ENCODE data around the gene MANBA.

MANBA gene

DNA sequence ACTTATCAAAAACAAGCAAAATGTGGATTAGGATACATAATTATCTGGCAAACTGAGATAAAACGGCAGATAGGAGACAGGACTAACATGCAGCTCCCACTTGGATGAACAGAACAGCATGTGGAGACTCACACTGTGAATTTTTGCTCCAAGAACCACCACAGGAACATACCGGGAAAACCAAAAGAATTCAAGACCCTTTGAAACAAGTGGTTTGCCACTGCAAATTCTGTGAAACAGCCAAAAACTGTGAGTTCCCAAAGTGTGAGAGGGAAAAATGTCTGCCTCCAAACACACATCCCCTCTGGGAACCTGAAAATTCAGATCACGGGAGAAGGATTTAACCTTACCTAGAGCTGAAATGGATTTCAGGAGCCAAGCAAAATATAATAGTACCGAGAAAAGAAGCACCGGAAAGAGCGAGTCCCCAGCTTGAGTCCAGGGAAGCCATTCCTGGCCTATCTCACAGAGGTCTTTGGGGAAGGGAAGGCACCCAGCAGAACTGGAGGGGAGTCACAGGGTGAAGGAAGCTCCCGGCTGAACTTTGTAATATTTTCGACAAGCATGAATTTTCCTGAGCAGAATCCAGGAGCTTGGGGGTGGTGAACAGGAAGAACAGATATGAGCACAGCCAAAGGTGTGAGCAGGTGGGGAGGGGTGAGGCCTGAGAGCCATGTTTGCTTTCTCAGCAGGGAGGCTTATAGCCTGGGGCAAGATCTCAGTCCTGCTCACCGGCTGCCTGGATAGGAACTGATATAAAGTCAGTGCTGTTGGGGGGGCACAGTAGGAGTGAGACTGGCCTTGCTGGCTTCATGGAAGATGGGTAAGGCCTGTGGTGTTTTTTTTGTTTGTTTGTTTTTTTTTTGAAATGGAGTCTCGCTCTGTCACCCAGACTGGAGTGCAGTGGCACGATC is 23.9 kb downstream of the MANBA start (continued):
- TF ChIP-seq, protein P1, sequence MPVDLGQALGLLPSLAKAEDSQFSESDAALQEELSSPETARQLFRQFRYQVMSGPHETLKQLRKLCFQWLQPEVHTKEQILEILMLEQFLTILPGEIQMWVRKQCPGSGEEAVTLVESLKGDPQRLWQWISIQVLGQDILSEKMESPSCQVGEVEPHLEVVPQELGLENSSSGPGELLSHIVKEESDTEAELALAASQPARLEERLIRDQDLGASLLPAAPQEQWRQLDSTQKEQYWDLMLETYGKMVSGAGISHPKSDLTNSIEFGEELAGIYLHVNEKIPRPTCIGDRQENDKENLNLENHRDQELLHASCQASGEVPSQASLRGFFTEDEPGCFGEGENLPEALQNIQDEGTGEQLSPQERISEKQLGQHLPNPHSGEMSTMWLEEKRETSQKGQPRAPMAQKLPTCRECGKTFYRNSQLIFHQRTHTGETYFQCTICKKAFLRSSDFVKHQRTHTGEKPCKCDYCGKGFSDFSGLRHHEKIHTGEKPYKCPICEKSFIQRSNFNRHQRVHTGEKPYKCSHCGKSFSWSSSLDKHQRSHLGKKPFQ (tag by site-specific recombination; IDR thresholded peaks at IDR 0.05), result peak; percentile 95
- TF ChIP-seq ZBTB17 (tag by site-specific recombination; IDR thresholded peaks at IDR 0.05) (peak; percentile 50; the same call in 1 of the 2 replicates), ZNF274 (IDR thresholded peaks at IDR 0.05; ENCODE audit: low read length) (no peak), ZNF274 (tag by site-specific recombination; IDR thresholded peaks at IDR 0.05; ENCODE audit: borderline replicate concordance) (no peak), ZNF521 (tag by site-specific recombination; IDR thresholded peaks at IDR 0.05) (no peak), ZBTB20 (tag by site-specific recombination; IDR thresholded peaks at IDR 0.05) (peak; percentile 42), ZNF133 (tag by site-specific recombination; IDR thresholded peaks at IDR 0.05) (no peak), ZNF416 (tag by site-specific recombination; IDR thresholded peaks at IDR 0.05) (no peak), ZNF169 (tag by site-specific recombination; IDR thresholded peaks at IDR 0.05) (no peak), IKZF3 (tag by site-specific recombination; IDR thresholded peaks at IDR 0.05) (no peak), ZBTB1 (tag by site-specific recombination; IDR thresholded peaks at IDR 0.05) (no peak), SP7 (tag by site-specific recombination; IDR thresholded peaks at IDR 0.05) (peak; percentile 51; the same call in 1 of the 2 replicates), ZNF707 (tag by site-specific recombination; IDR thresholded peaks at IDR 0.05) (no peak), ZBTB48 (tag by site-specific recombination; IDR thresholded peaks at IDR 0.05) (no peak), ZNF223 (tag by site-specific recombination; IDR thresholded peaks at IDR 0.05) (no peak), GLIS1 (tag by site-specific recombination; IDR thresholded peaks at IDR 0.05) (peak; percentile 55), SCRT2 (tag by site-specific recombination; IDR thresholded peaks at IDR 0.05) (no peak), ZNF600 (tag by site-specific recombination; IDR thresholded peaks at IDR 0.05) (0 out of 2 replicates have a peak, but pooled peaks have one; percentile 17), ZNF473 (tag by site-specific recombination; IDR thresholded peaks at IDR 0.05) (no peak), ZIC2 (tag by site-specific recombination; IDR thresholded peaks at IDR 0.05) (peak; percentile 89), WT1 (tag by site-specific recombination; IDR thresholded peaks at IDR 0.05) (no peak), ZNF558 (tag by site-specific recombination; IDR thresholded peaks at IDR 0.05) (no peak), OSR2 (tag by site-specific recombination; IDR thresholded peaks at IDR 0.05) (peak; percentile 40), MZF1 (tag by site-specific recombination; IDR thresholded peaks at IDR 0.05; ENCODE audit: borderline replicate concordance) (no peak), ZNF501 (tag by site-specific recombination; IDR thresholded peaks at IDR 0.05) (no peak), ZNF146 (tag by site-specific recombination; IDR thresholded peaks at IDR 0.05) (no peak), ZNF548 (tag by site-specific recombination; IDR thresholded peaks at IDR 0.05) (no peak), ZNF785 (tag by site-specific recombination; IDR thresholded peaks at IDR 0.05) (no peak), ZNF621 (tag by site-specific recombination; IDR thresholded peaks at IDR 0.05) (no peak), ZNF311 (tag by site-specific recombination; IDR thresholded peaks at IDR 0.05; ENCODE audit: borderline replicate concordance) (no peak)
- TF ChIP-seq, protein P2, sequence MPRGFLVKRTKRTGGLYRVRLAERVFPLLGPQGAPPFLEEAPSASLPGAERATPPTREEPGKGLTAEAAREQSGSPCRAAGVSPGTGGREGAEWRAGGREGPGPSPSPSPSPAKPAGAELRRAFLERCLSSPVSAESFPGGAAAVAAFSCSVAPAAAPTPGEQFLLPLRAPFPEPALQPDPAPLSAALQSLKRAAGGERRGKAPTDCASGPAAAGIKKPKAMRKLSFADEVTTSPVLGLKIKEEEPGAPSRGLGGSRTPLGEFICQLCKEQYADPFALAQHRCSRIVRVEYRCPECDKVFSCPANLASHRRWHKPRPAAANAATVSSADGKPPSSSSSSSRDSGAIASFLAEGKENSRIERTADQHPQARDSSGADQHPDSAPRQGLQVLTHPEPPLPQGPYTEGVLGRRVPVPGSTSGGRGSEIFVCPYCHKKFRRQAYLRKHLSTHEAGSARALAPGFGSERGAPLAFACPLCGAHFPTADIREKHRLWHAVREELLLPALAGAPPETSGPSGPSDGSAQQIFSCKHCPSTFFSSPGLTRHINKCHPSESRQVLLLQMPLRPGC (tag by site-specific recombination; IDR thresholded peaks at IDR 0.05), result no peak
- TF ChIP-seq, protein P3, sequence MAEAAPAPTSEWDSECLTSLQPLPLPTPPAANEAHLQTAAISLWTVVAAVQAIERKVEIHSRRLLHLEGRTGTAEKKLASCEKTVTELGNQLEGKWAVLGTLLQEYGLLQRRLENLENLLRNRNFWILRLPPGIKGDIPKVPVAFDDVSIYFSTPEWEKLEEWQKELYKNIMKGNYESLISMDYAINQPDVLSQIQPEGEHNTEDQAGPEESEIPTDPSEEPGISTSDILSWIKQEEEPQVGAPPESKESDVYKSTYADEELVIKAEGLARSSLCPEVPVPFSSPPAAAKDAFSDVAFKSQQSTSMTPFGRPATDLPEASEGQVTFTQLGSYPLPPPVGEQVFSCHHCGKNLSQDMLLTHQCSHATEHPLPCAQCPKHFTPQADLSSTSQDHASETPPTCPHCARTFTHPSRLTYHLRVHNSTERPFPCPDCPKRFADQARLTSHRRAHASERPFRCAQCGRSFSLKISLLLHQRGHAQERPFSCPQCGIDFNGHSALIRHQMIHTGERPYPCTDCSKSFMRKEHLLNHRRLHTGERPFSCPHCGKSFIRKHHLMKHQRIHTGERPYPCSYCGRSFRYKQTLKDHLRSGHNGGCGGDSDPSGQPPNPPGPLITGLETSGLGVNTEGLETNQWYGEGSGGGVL (tag by site-specific recombination; IDR thresholded peaks at IDR 0.05), result 0 out of 2 replicates have a peak, but pooled peaks have one; percentile 9
- TF ChIP-seq, protein P4, sequence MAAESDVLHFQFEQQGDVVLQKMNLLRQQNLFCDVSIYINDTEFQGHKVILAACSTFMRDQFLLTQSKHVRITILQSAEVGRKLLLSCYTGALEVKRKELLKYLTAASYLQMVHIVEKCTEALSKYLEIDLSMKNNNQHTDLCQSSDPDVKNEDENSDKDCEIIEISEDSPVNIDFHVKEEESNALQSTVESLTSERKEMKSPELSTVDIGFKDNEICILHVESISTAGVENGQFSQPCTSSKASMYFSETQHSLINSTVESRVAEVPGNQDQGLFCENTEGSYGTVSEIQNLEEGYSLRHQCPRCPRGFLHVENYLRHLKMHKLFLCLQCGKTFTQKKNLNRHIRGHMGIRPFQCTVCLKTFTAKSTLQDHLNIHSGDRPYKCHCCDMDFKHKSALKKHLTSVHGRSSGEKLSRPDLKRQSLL (tag by site-specific recombination; IDR thresholded peaks at IDR 0.05), result no peak
- TF ChIP-seq, protein P5, sequence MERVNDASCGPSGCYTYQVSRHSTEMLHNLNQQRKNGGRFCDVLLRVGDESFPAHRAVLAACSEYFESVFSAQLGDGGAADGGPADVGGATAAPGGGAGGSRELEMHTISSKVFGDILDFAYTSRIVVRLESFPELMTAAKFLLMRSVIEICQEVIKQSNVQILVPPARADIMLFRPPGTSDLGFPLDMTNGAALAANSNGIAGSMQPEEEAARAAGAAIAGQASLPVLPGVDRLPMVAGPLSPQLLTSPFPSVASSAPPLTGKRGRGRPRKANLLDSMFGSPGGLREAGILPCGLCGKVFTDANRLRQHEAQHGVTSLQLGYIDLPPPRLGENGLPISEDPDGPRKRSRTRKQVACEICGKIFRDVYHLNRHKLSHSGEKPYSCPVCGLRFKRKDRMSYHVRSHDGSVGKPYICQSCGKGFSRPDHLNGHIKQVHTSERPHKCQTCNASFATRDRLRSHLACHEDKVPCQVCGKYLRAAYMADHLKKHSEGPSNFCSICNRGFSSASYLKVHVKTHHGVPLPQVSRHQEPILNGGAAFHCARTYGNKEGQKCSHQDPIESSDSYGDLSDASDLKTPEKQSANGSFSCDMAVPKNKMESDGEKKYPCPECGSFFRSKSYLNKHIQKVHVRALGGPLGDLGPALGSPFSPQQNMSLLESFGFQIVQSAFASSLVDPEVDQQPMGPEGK (tag by site-specific recombination; IDR thresholded peaks at IDR 0.05), result peak; percentile 42; the same call in 1 of the 2 replicates
